Ectodermal cell (in vitro differentiated cells): ENCODE measurements around the gene CRYGN.

Experiments
- H3K27ac ChIP-seq: 2 replicates; pipeline ENCODE4 v1.7.0; 2013; ENCODE audit warnings: mild to moderate bottlenecking, low read depth, low read length; ENCODE audit not compliant: insufficient read depth, poor library complexity, severe bottlenecking
- H3K27me3 ChIP-seq: 2 replicates; pipeline ENCODE4 v1.7.0; 2013; ENCODE audit warnings: mild to moderate bottlenecking, low read length; ENCODE audit not compliant: insufficient read depth, control insufficient read depth, poor library complexity, severe bottlenecking
- H3K36me3 ChIP-seq: one replicate; pipeline ENCODE4 v1.7.0; 2013; ENCODE audit warnings: low read length; ENCODE audit not compliant: control insufficient read depth, insufficient read depth
- H3K4me1 ChIP-seq: one replicate; pipeline ENCODE4 v1.7.0; 2013; ENCODE audit warnings: low read length; ENCODE audit not compliant: control insufficient read depth, insufficient read depth
- H3K4me3 ChIP-seq: 2 replicates; pipeline ENCODE4 v1.7.0; 2013; ENCODE audit warnings: low read depth, low read length, control low read depth; ENCODE audit not compliant: insufficient read depth
- H3K9me3 ChIP-seq: 2 replicates; pipeline ENCODE4 v1.7.0; 2013; ENCODE audit warnings: mild to moderate bottlenecking, low read length, moderate library complexity; ENCODE audit not compliant: control insufficient read depth
- WGBS, 2 experiments: methylation state at CpG; one replicate each; pipeline ENCODE4 v1.1.7; 2013; ENCODE audit warnings: missing lambda C conversion rate in 2 of 2; 5-methylcytosine and 5-hydroxymethylcytosine counted together

CRYGN gene

DNA sequence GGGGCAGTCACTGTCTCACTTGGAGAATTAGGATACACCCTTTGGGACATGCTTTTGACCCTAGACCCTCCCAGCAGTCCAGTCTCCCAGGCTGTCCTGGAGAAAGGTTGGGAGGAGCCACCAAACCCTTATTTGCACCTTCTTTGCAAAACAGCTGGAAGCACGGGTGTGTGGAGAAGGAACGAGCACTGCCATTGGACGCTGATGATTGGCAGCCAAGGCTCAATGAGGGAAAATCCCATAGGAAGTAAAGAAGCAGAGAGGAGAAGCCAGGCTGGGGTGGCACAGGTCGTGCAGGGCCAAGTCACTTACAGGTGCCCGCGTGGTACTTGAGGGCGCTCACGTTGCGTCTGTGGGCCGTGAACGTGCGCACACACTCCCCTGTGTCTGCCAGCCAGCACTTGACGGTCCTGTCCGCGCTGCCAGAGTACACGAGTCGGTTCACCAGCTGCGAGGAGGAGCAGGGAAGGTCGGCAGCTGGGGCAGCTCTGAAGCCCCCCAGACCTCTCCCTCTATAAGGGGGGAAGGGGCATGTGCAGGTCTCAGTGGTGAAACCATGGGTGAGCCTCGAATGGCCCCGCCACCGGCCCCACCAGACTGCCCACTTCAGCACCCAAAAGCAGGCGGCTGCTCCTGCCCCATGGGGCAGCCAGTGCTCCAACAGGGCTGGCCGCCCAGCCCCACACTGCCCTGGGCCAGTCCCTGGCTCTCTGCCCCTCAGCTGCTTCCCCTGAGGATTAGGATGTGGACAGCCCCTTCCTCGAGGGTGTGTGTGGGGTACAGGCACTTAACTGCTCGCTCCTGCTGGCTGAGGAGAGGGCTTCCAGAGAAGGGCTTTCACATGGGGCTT, 54.9 kb downstream of the CRYGN start:
- 91 to 92% methylated on average over 26 of the region's 26 CpGs for WGBS, 2 experiments

DNA sequence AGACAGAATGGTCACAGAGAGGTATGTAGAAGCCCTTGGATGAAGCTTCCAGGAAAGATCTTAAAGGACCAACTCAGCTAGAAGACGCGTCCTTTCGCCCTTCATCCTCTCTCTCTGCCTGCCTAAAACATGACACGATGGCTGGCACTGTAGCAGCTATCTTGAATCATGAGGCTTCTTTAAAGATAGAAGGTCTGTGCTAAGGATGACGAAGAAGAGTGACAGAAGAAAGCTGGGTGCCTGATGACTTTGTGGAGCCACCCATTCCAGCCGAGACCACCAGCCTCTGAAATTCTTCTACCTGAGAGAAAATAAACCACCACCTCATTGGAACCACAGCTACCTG, 55.6 kb downstream of the CRYGN start:
- no peak overlapping the region for H3K4me3 ChIP-seq
- H3K27me3 ChIP-seq = peaks cover 44% of the 10 kb centered on the region
- WGBS, 2 experiments = 94 to 96% methylated on average over 6 of the region's 6 CpGs
- no peaks in the 10 kb centered on the region for H3K9me3 ChIP-seq
- H3K4me1 ChIP-seq = peaks cover 4% of the 10 kb centered on the region
- H3K36me3 ChIP-seq = no peaks in the 10 kb centered on the region
- no peak overlapping the region for H3K27ac ChIP-seq

More for the DNA sequence above, 54.9 kb downstream of the CRYGN start:
- H3K27me3 ChIP-seq = peaks cover 44% of the 10 kb centered on the region
- no peak overlapping the region for H3K4me3 ChIP-seq
- no peak overlapping the region for H3K27ac ChIP-seq
- peaks cover 4% of the 10 kb centered on the region for H3K4me1 ChIP-seq
- no peaks in the 10 kb centered on the region for H3K9me3 ChIP-seq
- H3K36me3 ChIP-seq = no peaks in the 10 kb centered on the region

DNA sequence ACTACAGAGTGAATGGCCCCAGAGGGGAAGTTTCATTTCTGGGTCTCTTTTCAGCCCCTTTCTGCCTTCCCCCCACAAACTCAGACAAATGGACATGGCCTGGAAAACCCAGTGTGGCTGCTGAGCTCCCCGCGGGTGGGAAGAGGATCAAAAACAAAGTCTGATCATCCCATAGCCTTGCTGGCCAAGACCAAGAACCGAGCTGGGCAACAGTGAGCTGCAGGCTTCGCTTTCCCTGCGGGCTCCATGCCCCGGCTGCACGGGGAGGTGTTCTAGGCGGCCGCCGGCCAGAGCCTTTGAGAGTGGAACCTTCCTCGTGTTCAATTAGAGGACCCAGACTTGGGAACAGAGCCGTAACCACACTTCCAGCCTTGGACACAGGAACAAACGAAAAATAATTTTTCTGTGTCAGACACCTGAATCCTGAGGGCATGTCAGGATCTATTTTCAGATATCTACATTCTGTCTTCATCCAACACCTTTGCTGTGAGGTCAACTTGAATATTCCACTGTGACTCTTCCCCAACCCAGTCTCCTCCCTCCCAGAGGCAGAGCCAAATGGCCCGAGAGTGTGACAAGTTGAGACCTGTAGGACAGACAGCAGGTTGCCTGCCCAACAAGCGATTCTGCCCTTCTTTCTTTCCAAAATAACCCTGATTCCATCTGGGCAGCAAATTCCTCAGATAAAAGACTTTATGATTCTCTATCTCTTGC, 56.1 kb downstream of the CRYGN start:
- Histone ChIP-seq H3K4me1 (peaks cover 4% of the 10 kb centered on the region), H3K36me3 (peaks cover 3% of the 10 kb centered on the region), H3K27me3 (peaks cover 44% of the 10 kb centered on the region), H3K4me3 (no peak overlapping the region), H3K27ac (no peak overlapping the region), H3K9me3 (no peaks in the 10 kb centered on the region)
- 88 to 89% methylated on average over 15 of the region's 15 CpGs for WGBS, 2 experiments

DNA sequence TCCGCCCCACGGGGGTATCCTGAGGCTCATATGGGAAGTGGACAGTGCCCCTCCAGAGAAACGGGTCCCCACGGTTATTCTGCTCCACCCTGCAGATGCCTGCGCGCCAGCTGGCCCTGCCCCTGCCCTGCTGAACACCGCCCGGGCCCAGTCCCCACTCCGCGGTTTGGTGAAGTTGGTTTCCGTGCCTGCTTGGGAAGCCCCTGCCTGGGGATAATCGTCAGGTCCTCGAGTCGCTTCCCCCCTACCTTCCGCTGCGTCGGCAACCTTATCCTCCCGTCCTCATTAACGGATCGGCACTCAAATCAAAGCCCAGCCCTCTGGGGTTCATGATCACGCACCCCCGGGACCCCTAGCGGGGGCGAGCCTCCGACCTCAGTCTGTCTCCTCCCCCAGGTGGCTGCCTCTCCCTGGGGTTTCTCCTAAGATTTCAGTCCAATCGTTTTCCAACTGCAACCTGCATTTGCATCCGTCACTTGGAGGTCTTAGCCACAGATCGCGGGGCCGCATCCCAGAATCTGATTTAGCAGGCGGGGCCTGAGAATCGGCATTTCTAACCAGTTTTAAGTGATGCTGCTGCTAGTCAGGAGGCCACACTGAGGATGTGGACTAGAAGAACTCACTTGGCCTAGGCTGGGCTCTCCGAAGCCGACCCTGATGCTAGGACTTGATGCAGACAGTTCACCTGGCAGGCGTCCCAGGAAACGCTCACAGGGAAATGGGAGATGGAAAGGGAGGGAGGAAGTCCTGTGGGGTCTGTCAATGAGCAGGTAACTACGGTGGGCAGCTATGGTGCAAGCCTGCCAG, 57.7 kb downstream of the CRYGN start:
- Histone ChIP-seq H3K27ac (no peak overlapping the region), H3K36me3 (peaks cover 9% of the 10 kb centered on the region), H3K4me1 (peaks cover 4% of the 10 kb centered on the region), H3K9me3 (no peaks in the 10 kb centered on the region), H3K27me3 (peaks cover 44% of the 10 kb centered on the region), H3K4me3 (peak overlapping the region; percentile 25)
- 21 to 22% methylated on average over 37 of the region's 37 CpGs for WGBS, 2 experiments

DNA sequence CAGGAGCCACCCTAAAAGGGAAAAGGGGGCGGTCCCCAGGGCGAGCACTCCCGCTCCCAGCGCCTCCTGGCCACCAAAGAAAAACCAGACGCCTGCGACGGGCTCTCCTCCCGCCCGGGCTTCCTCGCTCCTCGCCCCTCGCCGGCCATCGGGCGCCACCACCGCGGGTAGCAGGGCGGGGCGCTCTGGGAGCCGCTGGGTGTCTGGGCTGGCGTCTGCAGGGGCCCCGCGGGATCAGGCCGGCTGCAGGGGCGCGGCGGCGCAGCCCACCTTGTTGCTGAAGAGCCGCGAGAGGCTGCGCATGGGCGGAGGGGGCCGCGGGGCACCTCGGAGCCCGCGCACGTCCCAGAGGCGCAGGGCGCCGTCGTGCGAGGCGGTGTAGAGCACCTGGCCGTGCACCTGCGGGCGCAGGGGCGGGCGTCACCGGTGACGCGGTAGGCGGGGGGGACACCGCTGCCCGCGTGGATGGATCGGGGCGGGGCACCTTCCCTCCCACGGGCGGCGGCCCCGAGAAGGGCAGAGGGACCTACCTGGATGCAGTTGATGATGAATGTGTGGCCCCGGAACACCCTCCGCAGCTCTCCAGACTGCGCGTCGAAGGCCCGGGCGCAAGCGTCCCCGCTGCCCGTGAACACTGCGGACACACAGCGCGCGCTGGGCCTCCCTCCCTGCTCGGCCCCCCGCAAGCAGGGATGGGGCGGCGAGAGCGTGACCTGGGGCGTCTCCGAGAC, 58.4 kb downstream of the CRYGN start:
- Histone ChIP-seq H3K4me3 (peak overlapping the region; percentile 25), H3K9me3 (no peaks in the 10 kb centered on the region), H3K4me1 (peaks cover 4% of the 10 kb centered on the region), H3K36me3 (peaks cover 17% of the 10 kb centered on the region), H3K27me3 (peaks cover 40% of the 10 kb centered on the region), H3K27ac (no peak overlapping the region)
- 3 to 4% methylated on average over 83 of the region's 83 CpGs for WGBS, 2 experiments

DNA sequence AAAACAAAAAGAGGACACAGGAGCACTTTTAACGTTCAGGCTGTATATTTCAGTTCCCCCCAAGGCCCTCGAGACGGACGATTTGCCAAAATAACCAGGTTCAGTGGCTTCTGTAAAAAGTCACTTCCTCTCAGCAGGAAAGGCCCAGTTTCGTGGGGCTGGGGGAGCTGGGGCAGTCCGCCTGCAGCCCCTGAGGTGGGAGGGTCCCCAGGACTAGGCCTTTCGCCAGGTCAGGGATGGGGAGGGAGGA, 58.9 kb downstream of the CRYGN start:
- 17 to 20% methylated on average over 7 of the region's 7 CpGs for WGBS, 2 experiments
- Histone ChIP-seq H3K4me1 (peaks cover 4% of the 10 kb centered on the region), H3K9me3 (no peaks in the 10 kb centered on the region), H3K4me3 (peak overlapping the region; percentile 25), H3K27me3 (peaks cover 40% of the 10 kb centered on the region), H3K36me3 (peaks cover 18% of the 10 kb centered on the region), H3K27ac (no peak overlapping the region)

DNA sequence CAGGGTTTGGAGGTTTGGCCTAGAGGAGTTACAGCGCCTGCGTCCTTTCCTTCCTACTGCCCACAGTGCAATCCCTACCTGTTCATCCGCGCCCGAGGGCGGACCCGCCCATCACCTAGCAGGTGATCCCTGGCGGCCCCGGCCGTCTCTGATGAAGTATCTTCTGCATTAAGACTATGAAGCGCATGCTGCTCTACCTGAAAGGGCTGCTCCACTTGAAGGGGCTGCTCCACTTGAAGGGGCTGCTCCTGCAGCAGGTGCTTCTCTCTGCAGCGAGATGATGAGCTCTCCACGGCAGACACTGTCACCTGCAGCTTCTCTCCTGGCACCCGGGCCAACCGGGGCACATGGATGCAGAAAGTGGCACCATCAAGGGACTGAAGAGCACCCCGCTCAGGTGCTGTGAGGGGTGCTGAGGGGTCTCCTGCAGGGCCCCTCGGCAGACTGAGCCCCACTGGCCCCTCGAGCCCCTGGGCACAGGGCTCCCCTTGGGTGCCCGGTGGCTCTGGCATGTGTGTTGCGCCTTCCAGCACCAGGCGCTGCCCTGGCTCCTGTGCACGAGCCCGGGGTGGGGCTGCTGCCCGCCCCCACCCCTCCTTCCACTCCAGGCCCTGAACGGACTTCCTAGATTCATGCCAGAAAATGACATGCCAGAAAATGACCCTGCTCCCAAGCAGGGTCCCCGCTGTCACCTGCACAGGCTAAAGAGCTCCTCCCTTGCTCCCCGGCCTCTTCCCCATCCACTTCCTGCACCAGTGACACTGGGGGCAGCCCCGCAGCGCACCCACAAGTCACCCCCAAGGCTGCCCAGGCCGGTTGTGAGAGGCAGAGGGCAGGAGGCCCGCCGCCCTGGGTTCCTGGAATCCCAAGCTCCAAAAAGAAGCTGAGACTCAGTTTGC, 59.5 kb downstream of the CRYGN start:
- H3K27me3 ChIP-seq = peaks cover 40% of the 10 kb centered on the region
- peaks cover 18% of the 10 kb centered on the region for H3K36me3 ChIP-seq
- no peaks in the 10 kb centered on the region for H3K9me3 ChIP-seq
- H3K4me1 ChIP-seq = peaks cover 4% of the 10 kb centered on the region
- no peak overlapping the region for H3K4me3 ChIP-seq
- H3K27ac ChIP-seq = no peak overlapping the region
- WGBS, 2 experiments = 87 to 88% methylated on average over 32 of the region's 32 CpGs

DNA sequence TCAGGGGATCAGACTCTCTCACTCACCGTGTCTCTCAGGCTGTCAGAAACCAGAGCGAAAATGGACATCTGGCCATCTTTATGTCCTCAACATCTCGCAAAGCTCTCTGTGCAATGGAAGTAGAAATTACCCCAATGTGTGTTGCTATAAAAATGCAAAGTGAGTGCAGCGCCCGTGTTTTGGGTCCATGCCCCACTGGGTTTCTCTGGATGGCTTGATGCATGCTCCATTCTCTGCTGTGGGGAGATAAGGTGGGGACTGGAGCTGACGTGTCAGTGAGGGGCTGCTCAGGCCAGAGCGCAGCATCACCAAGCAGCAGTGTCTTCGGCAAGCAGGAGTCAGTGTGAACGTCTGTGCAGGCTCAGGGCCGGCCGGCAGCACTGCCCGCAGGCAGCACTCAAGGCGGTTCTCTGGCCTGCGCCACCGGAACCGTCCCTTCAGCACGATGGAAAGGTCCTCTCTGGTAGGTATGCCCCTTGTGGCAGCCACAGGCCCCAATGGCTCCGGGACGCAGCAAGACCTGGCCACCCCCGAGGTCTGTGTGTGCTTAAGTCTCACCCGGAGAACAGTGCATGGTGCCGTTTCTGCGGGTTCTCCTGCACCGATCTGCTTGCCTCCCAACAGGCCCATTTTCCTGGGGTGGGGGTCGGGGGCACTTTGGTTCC, 60.3 kb downstream of the CRYGN start:
- 89 to 90% methylated on average over 25 of the region's 25 CpGs for WGBS, 2 experiments
- Histone ChIP-seq H3K9me3 (no peaks in the 10 kb centered on the region), H3K36me3 (peaks cover 18% of the 10 kb centered on the region), H3K27me3 (peaks cover 40% of the 10 kb centered on the region), H3K4me3 (no peak overlapping the region), H3K27ac (no peak overlapping the region), H3K4me1 (peaks cover 4% of the 10 kb centered on the region)

DNA sequence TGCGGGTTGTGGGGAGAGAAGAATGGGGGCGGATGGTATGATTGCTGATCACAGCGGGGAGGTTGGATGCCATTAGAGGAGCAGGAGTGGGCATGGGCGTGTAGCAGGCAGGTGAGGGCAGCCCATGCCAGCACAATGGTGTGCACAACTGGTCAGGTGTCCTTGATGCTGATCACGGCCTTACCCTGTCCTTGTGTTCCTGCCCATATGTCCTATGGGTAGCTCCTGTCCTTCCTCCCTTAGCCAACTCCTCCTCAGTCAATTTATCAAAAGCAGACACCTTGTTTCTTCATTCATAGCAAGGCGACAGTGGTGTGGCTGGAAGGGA, 60.8 kb downstream of the CRYGN start:
- H3K27me3 ChIP-seq = peaks cover 36% of the 10 kb centered on the region
- WGBS, 2 experiments = 93 to 96% methylated on average over 6 of the region's 6 CpGs
- peaks cover 18% of the 10 kb centered on the region for H3K36me3 ChIP-seq
- H3K4me3 ChIP-seq = no peak overlapping the region
- no peak overlapping the region for H3K27ac ChIP-seq
- H3K9me3 ChIP-seq = no peaks in the 10 kb centered on the region
- peaks cover 4% of the 10 kb centered on the region for H3K4me1 ChIP-seq
